ENCODE data around the gene PTPRN2. TPM values are rescaled to one million over a fixed set of nuclear protein-coding genes. Genes with fewer than 3 reads are reported as not detected.

PTPRN2 gene
- total and polyA plus RNA-seq, 4 experiments from 2014 or later = 1.7 to 2.6 (median 1.9) TPM

DNA sequence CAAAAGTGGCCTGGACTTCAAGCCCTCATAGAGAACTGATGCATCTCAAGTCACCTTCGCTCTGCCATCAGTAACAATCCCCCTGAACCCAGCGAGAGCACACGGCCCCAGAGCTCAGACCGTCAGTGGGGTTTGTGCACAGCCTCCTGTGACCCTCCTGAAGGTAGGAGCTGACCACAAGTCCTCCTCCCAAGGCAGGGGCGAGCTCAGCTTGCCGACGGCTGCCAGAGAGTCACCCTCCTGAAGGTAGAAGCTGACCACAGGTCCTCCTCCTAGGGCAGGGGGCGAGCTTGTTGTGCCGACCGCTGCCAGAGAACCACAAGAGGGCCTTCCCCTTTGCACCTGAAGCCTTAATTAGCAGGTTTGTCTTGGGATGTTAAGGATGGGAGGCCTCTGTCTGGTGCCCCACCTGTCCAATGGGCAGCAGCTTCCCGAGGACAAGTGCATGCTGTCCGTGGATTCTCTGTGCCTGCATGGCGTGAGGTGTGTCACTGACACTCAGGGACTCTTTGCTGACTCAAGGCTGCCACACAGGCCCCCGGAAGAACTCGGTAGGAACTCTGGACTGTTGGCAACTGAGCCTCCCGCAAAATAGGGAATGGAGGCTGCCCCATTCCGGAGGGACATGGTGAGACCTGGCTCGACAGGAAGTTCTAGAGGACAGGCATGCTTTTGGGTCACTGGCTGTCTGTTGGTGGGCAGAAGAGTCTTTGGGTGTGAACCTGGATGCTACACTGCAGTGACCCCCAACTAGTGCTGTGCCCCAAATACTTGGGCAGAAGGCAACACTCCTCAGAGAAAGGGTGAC lies 763.4 kb downstream of the PTPRN2 start:
- H3K27ac ChIP-seq (ENCODE audit: low read depth, low read length) = no peak overlapping the region
- Mint-ChIP-seq H3K36me3 (no peaks in the 10 kb centered on the region), H3K9me3 (no peaks in the 10 kb centered on the region), H3K27ac (no peak overlapping the region), H3K4me3 (no peak overlapping the region), H3K27me3 (no peaks in the 10 kb centered on the region), H3K4me1 (peaks cover 5 to 25% (median 15%) of the 10 kb centered on the region in 4 donors)
- H3K27me3 ChIP-seq (ENCODE audit: insufficient read depth, low read length) = no peaks in the 10 kb centered on the region
- no peak for DNase-seq
- intact Hi-C loops (cut with micrococcal nuclease) = loop anchor here (10.0 kb wide), 1 partner anchor 51 kb away; no protein-coding TSS in a partner anchor
- peaks cover 33% of the 10 kb centered on the region for H3K4me1 ChIP-seq (ENCODE audit: insufficient read depth, low read length)
- POLR2A ChIA-PET (ENCODE audit: partially characterized antibody) = no interaction called here
- no peaks in the 10 kb centered on the region for H3K9me3 ChIP-seq (ENCODE audit: control insufficient read depth in 1 of 2, low read length in 2 of 2)
- H3K36me3 ChIP-seq (ENCODE audit: insufficient read depth, low read length) = no peaks in the 10 kb centered on the region
- CTCF ChIA-PET (ENCODE audit: partially characterized antibody) = no interaction called here
- H3K4me3 ChIP-seq (ENCODE audit: low read length in 2 of 2) = no peak overlapping the region

DNA sequence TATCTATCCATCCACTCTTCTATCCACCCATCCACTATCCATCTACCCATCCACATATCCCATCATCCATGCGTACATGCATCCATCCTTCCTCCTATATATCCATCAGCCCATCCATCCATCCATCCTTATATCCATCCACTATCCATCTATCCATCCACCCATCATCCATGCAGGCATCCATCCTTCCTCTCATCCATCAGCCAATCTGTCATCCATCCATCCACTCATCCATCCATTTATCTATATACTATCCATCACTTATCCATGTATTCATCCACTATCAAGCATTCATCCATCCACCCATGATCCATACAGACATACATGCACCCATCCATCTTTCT lies 765.0 kb downstream of the PTPRN2 start:
- H3K4me3 ChIP-seq (ENCODE audit: low read length in 2 of 2) = no peak overlapping the region
- Mint-ChIP-seq H3K4me3 (no peak overlapping the region), H3K27me3 (peaks cover 0 to 1% of the 10 kb centered on the region in 2 donors), H3K36me3 (no peaks in the 10 kb centered on the region), H3K4me1 (peaks cover 9 to 24% (median 15%) of the 10 kb centered on the region in 4 donors), H3K9me3 (no peaks in the 10 kb centered on the region), H3K27ac (no peak overlapping the region)
- no peaks in the 10 kb centered on the region for H3K9me3 ChIP-seq (ENCODE audit: control insufficient read depth in 1 of 2, low read length in 2 of 2)
- no peaks in the 10 kb centered on the region for H3K36me3 ChIP-seq (ENCODE audit: insufficient read depth, low read length)
- H3K27ac ChIP-seq (ENCODE audit: low read depth, low read length) = no peak overlapping the region
- intact Hi-C loops (cut with micrococcal nuclease) = loop anchor here (10.0 kb wide), 1 partner anchor 52 kb away; no protein-coding TSS in a partner anchor
- CTCF ChIA-PET (ENCODE audit: partially characterized antibody) = no interaction called here
- POLR2A ChIA-PET (ENCODE audit: partially characterized antibody) = interaction anchor here (0.7 kb wide), 1 partner anchor 248 kb away, joined by 3 read pairs; no protein-coding TSS in a partner anchor
- H3K4me1 ChIP-seq (ENCODE audit: insufficient read depth, low read length) = peaks cover 24% of the 10 kb centered on the region
- no peaks in the 10 kb centered on the region for H3K27me3 ChIP-seq (ENCODE audit: insufficient read depth, low read length)
- DNase-seq = no peak

DNA sequence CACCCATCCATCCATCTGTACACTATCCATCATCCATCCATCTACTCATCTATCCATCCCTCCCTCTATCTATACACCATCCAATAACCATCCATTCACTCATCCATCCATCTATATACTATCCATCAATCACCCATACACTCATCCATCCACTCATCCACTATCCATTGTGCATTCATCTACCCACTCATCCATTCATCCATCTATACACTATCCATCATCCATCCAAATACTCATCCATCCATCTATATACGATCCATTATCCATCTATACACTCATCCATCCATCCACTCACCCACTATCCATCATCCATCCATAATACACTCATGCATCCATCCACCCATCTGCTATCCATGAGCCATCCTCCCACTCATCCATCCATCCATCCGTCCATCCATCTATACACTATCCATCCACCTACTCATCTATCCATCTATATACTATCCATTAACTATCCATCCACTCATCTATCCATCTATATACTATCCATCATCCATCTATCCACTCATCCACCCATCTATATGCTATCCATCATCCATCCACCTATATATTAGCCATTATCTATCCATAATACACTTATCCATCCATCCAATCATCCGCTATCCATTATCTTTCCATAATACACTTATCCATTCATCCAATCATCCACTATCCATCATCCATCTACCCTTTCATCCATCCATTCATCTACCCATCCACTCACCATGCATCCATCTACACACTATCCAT lies 765.5 kb downstream of the PTPRN2 start:
- no peaks in the 10 kb centered on the region for H3K36me3 Mint-ChIP-seq
- peaks cover 18% of the 10 kb centered on the region for H3K4me1 ChIP-seq (ENCODE audit: insufficient read depth, low read length)
- intact Hi-C loops (cut with micrococcal nuclease) = loop anchor here (10.0 kb wide), 1 partner anchor 53 kb away; no protein-coding TSS in a partner anchor
- peaks cover 7 to 19% (median 10%) of the 10 kb centered on the region in 4 donors for H3K4me1 Mint-ChIP-seq
- no peaks in the 10 kb centered on the region for H3K36me3 ChIP-seq (ENCODE audit: insufficient read depth, low read length)
- no peak overlapping the region for H3K4me3 ChIP-seq (ENCODE audit: low read length in 2 of 2)
- H3K27ac ChIP-seq (ENCODE audit: low read depth, low read length) = no peak overlapping the region
- H3K27me3 ChIP-seq (ENCODE audit: insufficient read depth, low read length) = no peaks in the 10 kb centered on the region
- no peaks in the 10 kb centered on the region for H3K9me3 ChIP-seq (ENCODE audit: control insufficient read depth in 1 of 2, low read length in 2 of 2)
- no peaks in the 10 kb centered on the region for H3K9me3 Mint-ChIP-seq
- POLR2A ChIA-PET (ENCODE audit: partially characterized antibody) = no interaction called here
- CTCF ChIA-PET (ENCODE audit: partially characterized antibody) = no interaction called here
- H3K27ac Mint-ChIP-seq = no peak overlapping the region
- no peak for DNase-seq
- H3K4me3 Mint-ChIP-seq = no peak overlapping the region
- H3K27me3 Mint-ChIP-seq = peaks cover 0 to 1% of the 10 kb centered on the region in 2 donors

DNA sequence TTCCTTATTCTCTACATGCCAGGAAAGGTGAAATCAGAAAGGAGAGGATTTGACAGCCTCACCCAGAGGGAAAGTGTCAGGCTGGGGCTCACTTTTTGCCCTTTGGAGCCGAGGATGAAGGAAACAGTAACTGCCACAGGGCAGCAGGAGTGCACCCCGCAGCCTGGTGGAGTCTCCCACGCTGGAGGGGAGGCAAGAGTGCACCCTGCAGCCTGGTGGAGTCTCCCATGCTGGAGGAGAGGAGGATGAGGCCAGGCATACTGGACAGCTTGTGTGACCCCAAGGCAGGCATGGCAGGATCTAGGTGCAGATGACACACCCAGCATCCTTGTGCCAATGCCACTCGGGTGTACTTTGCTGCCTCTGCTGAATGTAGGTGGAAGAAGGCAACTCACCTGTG lies 766.8 kb downstream of the PTPRN2 start:
- no peaks in the 10 kb centered on the region for H3K9me3 Mint-ChIP-seq
- intact Hi-C loops (cut with micrococcal nuclease) = loop anchor here (10.0 kb wide), 1 partner anchor 54 kb away; no protein-coding TSS in a partner anchor
- POLR2A ChIA-PET (ENCODE audit: partially characterized antibody) = no interaction called here

DNA sequence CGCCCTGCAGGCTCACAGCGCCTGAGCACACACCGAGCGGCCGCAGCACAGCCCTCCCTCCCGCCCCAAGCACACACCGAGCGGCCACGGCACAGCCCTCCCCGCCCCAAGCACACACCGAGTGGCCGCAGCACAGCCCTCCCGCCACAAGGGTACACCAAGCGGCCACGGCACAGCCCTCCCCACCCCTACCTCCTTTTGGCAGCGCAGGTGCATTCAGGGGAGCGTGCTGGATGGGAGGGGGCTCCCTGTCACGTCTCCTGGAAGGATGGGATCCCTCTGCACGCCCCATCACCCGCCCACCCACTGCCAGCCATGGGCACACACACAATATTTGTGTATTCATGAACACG lies 768.2 kb downstream of the PTPRN2 start:
- CTCF ChIA-PET (ENCODE audit: partially characterized antibody) = no interaction called here
- no peaks in the 10 kb centered on the region for H3K36me3 Mint-ChIP-seq
- no peaks in the 10 kb centered on the region for H3K27me3 ChIP-seq (ENCODE audit: insufficient read depth, low read length)

More for the DNA sequence above, 766.8 kb downstream of the PTPRN2 start:
- no peak overlapping the region for H3K4me3 Mint-ChIP-seq
- H3K27ac ChIP-seq (ENCODE audit: low read depth, low read length) = no peak overlapping the region
- H3K27me3 Mint-ChIP-seq = peaks cover 0 to 1% of the 10 kb centered on the region in 2 donors
- H3K36me3 ChIP-seq (ENCODE audit: insufficient read depth, low read length) = no peaks in the 10 kb centered on the region
- no peak overlapping the region for H3K27ac Mint-ChIP-seq
- peaks cover 4 to 11% (median 6%) of the 10 kb centered on the region in 4 donors for H3K4me1 Mint-ChIP-seq
- CTCF ChIA-PET (ENCODE audit: partially characterized antibody) = no interaction called here
- H3K27me3 ChIP-seq (ENCODE audit: insufficient read depth, low read length) = no peaks in the 10 kb centered on the region
- H3K4me3 ChIP-seq (ENCODE audit: low read length in 2 of 2) = no peak overlapping the region
- H3K36me3 Mint-ChIP-seq = no peaks in the 10 kb centered on the region
- no peaks in the 10 kb centered on the region for H3K9me3 ChIP-seq (ENCODE audit: control insufficient read depth in 1 of 2, low read length in 2 of 2)
- DNase-seq = no peak
- peaks cover 10% of the 10 kb centered on the region for H3K4me1 ChIP-seq (ENCODE audit: insufficient read depth, low read length)

DNA sequence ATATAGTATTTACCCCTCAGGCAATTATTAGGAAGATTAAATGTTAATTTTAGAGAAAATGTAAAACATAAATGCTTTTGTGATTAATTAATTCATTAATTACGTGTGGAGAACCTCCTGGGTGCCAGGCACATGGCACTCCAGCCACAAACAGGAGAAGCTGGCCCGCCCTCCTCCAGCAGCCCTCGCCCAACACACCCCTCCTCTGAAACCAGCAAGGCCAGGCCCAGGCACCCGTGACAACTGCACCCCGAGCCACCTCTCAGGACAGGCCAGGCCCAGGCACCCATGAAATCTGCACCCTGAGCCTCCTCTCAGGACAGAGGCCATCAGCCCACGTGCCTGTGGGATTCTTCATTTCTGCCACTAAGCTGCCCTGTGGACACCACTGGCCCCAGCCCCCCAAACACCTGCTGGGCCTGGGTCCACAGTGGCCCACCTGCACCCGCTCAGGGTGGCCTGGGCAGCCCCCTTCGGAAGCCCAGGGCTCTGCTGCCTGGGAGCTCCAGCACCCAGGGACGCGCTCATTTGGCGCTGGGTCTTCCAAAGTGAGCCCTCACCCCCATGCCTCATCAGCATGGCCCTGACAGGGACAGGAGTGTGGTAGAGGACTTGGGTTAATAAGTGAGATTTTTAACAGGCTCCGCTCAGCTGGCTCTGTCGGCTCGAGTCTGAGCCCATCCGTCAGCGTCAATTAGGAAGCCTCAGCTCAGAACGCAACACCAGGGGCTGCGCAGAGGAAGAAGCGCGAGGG lies 768.7 kb downstream of the PTPRN2 start:
- no peak overlapping the region for H3K27ac ChIP-seq (ENCODE audit: low read depth, low read length)
- intact Hi-C loops (cut with micrococcal nuclease) = no loop called here
- no peak for DNase-seq
- Mint-ChIP-seq H3K36me3 (no peaks in the 10 kb centered on the region), H3K27ac (no peak overlapping the region), H3K27me3 (peaks cover 0 to 1% of the 10 kb centered on the region in 2 donors), H3K9me3 (no peaks in the 10 kb centered on the region), H3K4me3 (no peak overlapping the region), H3K4me1 (peaks cover 3 to 6% (median 4%) of the 10 kb centered on the region in 4 donors)
- POLR2A ChIA-PET (ENCODE audit: partially characterized antibody) = no interaction called here
- H3K4me3 ChIP-seq (ENCODE audit: low read length in 2 of 2) = no peak overlapping the region
- no peaks in the 10 kb centered on the region for H3K27me3 ChIP-seq (ENCODE audit: insufficient read depth, low read length)
- CTCF ChIA-PET (ENCODE audit: partially characterized antibody) = no interaction called here
- H3K4me1 ChIP-seq (ENCODE audit: insufficient read depth, low read length) = no peaks in the 10 kb centered on the region
- no peaks in the 10 kb centered on the region for H3K9me3 ChIP-seq (ENCODE audit: control insufficient read depth in 1 of 2, low read length in 2 of 2)
- H3K36me3 ChIP-seq (ENCODE audit: insufficient read depth, low read length) = no peaks in the 10 kb centered on the region

More for the DNA sequence above, 768.2 kb downstream of the PTPRN2 start:
- Histone ChIP-seq H3K4me3 (ENCODE audit: low read length in 2 of 2) (no peak overlapping the region), H3K36me3 (ENCODE audit: insufficient read depth, low read length) (no peaks in the 10 kb centered on the region), H3K27ac (ENCODE audit: low read depth, low read length) (no peak overlapping the region), H3K4me1 (ENCODE audit: insufficient read depth, low read length) (no peaks in the 10 kb centered on the region), H3K9me3 (ENCODE audit: control insufficient read depth in 1 of 2, low read length in 2 of 2) (no peaks in the 10 kb centered on the region)
- Mint-ChIP-seq H3K4me3 (no peak overlapping the region), H3K27ac (no peak overlapping the region), H3K4me1 (peaks cover 3 to 6% (median 4%) of the 10 kb centered on the region in 4 donors), H3K9me3 (no peaks in the 10 kb centered on the region), H3K27me3 (peaks cover 0 to 1% of the 10 kb centered on the region in 2 donors)
- POLR2A ChIA-PET (ENCODE audit: partially characterized antibody) = no interaction called here
- no peak for DNase-seq
- intact Hi-C loops (cut with micrococcal nuclease) = no loop called here

Measured in CD4-positive, alpha-beta memory T cell (primary cell).